ENCODE data around the gene XRCC1. TPM values are rescaled to one million over a fixed set of nuclear protein-coding genes. Genes with fewer than 3 reads are reported as not detected.

XRCC1 gene
- total RNA-seq, 3 donors from 2014 or later = 21.0 to 30.6 (median 29.0) TPM

DNA sequence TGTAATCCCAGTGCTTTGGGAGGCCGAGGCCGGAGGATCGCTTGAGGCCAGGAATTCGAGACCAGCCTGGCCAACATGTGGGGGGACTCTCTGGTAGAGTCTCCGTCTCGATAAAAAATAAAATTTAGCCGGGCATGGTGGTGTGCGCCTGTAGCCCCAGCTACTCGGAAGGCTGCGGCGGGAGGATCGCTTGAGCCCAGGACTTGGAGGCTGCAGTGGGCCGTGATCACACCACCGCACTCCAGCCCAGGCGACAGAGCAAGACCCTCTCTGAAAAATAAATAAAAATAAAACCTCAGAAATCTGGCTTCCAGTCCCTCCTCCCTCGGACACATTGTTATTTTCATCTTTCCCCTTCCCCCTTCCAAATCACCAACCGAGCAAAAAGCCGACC is 20.3 kb upstream of the XRCC1 start:
- H3K36me3 ChIP-seq = peaks cover 6% of the 10 kb centered on the region
- TF ChIP-seq, protein P1, sequence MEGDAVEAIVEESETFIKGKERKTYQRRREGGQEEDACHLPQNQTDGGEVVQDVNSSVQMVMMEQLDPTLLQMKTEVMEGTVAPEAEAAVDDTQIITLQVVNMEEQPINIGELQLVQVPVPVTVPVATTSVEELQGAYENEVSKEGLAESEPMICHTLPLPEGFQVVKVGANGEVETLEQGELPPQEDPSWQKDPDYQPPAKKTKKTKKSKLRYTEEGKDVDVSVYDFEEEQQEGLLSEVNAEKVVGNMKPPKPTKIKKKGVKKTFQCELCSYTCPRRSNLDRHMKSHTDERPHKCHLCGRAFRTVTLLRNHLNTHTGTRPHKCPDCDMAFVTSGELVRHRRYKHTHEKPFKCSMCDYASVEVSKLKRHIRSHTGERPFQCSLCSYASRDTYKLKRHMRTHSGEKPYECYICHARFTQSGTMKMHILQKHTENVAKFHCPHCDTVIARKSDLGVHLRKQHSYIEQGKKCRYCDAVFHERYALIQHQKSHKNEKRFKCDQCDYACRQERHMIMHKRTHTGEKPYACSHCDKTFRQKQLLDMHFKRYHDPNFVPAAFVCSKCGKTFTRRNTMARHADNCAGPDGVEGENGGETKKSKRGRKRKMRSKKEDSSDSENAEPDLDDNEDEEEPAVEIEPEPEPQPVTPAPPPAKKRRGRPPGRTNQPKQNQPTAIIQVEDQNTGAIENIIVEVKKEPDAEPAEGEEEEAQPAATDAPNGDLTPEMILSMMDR (IDR thresholded peaks at IDR 0.05) = peak in 1 of 3 donors; percentile 9
- TF ChIP-seq POLR2AphosphoS5 (IDR thresholded peaks at IDR 0.05) (peak in 1 of 3 donors; percentile 17), POLR2A (IDR thresholded peaks at IDR 0.05) (no peak)
- H3K27ac ChIP-seq = peak overlapping the region; percentile 98
- DNase-seq (ENCODE audit: low spot score in 2 of 2) = peak in 1 of 2 donors; percentile 37
- peak overlapping the region; percentile 66 to 75 (median 71) for H3K4me3 ChIP-seq
- H3K9me3 ChIP-seq = no peaks in the 10 kb centered on the region
- H3K27me3 ChIP-seq = no peaks in the 10 kb centered on the region
- H3K4me1 ChIP-seq = peaks cover 9 to 13% of the 10 kb centered on the region in 2 donors
- intact Hi-C loops (cut with DNase I; ENCODE audit: low total_unique reads) = loop anchor here (10.0 kb wide), 1 partner anchor 61 kb away; the partner anchor contains the start of gene ZNF575

DNA sequence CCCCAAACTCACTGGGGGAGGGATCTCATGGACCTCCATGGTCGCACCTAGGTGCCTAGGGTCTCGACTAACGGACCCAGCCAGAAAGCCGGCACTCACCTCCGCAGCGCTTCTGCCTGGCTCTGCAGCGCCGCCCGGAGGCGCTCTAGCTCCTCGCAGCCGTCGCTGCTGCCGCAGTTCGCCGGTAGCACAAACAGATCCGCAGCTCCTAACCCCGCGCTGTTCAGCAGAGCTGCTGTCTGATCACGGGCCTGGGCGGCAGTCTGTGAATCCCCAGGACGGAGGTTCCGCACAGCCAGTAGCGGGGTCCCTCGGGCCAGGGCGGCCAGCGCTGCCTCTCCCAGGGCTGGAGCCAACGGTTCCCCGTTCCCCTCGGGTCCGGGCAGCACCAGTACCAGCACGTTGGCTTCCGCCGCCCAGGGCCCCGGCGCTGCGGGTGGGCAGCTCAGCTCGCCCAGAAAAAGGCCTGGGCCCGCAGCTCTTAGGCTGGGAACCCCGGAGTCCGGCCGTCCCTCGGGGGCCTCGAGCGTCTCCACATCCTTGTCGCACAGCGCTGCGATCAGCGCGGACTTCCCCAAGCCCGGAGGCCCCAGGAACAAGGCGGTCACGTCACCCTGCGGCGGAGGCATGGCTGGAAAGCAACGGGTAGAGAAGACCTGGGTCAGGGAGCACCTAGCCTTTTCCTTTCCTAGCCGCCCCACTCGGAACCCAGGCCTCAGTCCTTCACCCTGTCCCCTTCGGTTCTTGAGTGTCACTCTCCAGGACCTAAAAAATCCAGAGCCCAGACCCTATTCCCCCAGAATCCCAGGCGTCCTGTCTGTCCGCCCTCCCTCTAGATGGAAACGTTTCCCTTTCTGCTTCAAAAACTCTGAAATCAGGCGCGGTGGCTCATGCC is 19.6 kb upstream of the XRCC1 start:
- Histone ChIP-seq H3K9me3 (no peaks in the 10 kb centered on the region), H3K4me1 (peaks cover 9 to 13% of the 10 kb centered on the region in 2 donors)
- no peak for DNase-seq (ENCODE audit: low spot score in 2 of 2)

DNA sequence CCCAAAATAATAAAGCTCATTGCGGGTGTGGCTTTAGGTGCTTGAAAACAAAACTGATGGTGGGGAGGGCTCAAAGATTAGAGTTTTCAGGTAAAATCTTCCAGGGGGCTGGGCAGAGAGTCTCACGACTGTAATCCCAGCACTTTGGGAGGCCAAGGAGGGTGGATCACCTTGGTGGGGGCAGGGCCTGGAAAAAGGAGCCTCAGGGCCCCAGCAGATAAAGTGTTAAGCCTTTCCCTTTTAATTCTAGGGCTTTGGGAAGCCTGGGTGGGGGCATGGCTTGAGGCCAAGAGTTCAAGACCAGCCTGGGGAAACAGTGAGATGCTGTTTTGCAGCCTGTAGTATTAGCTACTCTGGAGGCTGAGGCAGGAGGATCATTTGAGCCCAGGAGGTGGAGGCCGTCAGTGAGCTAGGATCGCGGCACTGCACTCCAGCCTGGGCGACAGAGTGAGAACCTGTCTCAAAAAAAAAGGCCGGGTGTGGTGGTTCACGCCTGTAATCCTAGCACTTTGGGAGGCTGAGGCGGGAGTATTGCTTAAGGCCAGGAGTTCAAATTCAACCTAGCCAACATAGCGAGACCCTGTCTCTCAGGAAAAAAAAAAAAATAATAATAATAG is 18.9 kb upstream of the XRCC1 start:
- Histone ChIP-seq H3K27ac (peak overlapping the region; percentile 98), H3K4me1 (peaks cover 9 to 13% of the 10 kb centered on the region in 2 donors), H3K9me3 (no peaks in the 10 kb centered on the region), H3K4me3 (peak overlapping the region; percentile 66 to 75 (median 71)), H3K27me3 (no peaks in the 10 kb centered on the region), H3K36me3 (peaks cover 6% of the 10 kb centered on the region)
- no peak for DNase-seq (ENCODE audit: low spot score in 2 of 2)
- intact Hi-C loops (cut with DNase I; ENCODE audit: low total_unique reads) = loop anchor here (10.0 kb wide), 1 partner anchor 59 kb away; the partner anchor contains the start of gene ZNF575
- TF ChIP-seq, protein P1 (IDR thresholded peaks at IDR 0.05) = no peak
- no peak for TF ChIP-seq POLR2AphosphoS5 (IDR thresholded peaks at IDR 0.05)
- no peak for TF ChIP-seq POLR2A (IDR thresholded peaks at IDR 0.05)

More for the DNA sequence above, 19.6 kb upstream of the XRCC1 start:
- Histone ChIP-seq H3K4me3 (peak overlapping the region; percentile 66 to 75 (median 71)), H3K27me3 (no peaks in the 10 kb centered on the region), H3K36me3 (peaks cover 6% of the 10 kb centered on the region), H3K27ac (peak overlapping the region; percentile 98)
- intact Hi-C loops (cut with DNase I; ENCODE audit: low total_unique reads) = loop anchor here (10.0 kb wide), 1 partner anchor 60 kb away; the partner anchor contains the start of gene ZNF575
- TF ChIP-seq, protein P1 (IDR thresholded peaks at IDR 0.05) = peak; percentile 26 to 66 (median 41)
- TF ChIP-seq POLR2AphosphoS5 (IDR thresholded peaks at IDR 0.05) (peak in 1 of 3 donors; percentile 4), POLR2A (IDR thresholded peaks at IDR 0.05) (no peak)

GRCh38 chr19:43592800-43593350 is 17.5 kb upstream of the XRCC1 start:
- Histone ChIP-seq H3K4me1 (peaks cover 9 to 12% of the 10 kb centered on the region in 2 donors), H3K27me3 (no peaks in the 10 kb centered on the region), H3K36me3 (peaks cover 6% of the 10 kb centered on the region), H3K4me3 (no peak overlapping the region), H3K27ac (no peak overlapping the region), H3K9me3 (no peaks in the 10 kb centered on the region)
- no peak for TF ChIP-seq POLR2A (IDR thresholded peaks at IDR 0.05)
- TF ChIP-seq, protein P1 (IDR thresholded peaks at IDR 0.05) = no peak
- no peak for TF ChIP-seq POLR2AphosphoS5 (IDR thresholded peaks at IDR 0.05)
- intact Hi-C loops (cut with DNase I; ENCODE audit: low total_unique reads) = loop anchor here (10.0 kb wide), 1 partner anchor 58 kb away; the partner anchor contains the start of gene ZNF575
- DNase-seq (ENCODE audit: low spot score in 2 of 2) = no peak

Data from breast epithelium (tissue), 4 donors.